Limb (tissue), 2 donors: ENCODE data around the gene TJAP1.
A peak's percentile ranks its signal among the peaks of the same experiment; 100 is the strongest.

Experiments used
- DNase-seq, 2 donors: peaks; one replicate each; pipeline ENCODE4 v3.0.0-alpha.2; 2016; ENCODE audit errors: extremely low spot score in 2 of 2

TJAP1 gene

DNA sequence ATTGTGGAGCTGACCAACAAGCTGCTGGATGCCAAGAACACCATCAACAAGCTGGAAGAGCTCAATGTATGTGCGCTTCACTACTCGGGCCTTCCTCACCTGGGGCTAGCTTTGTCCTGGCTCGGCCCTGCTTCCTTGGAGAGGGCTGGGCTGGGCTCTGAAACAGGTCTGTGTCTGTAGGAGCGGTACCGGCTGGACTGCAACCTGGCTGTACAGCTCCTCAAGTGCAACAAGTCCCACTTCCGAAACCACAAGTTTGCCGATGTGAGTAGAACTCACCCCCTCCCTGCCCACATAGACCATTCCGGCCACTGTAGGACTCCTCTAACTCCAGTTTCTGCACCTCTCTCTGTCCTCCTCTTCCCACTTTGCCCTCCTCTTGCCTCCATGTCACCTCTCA, 26.1 kb downstream of the TJAP1 start:
- no peak for DNase-seq

DNA sequence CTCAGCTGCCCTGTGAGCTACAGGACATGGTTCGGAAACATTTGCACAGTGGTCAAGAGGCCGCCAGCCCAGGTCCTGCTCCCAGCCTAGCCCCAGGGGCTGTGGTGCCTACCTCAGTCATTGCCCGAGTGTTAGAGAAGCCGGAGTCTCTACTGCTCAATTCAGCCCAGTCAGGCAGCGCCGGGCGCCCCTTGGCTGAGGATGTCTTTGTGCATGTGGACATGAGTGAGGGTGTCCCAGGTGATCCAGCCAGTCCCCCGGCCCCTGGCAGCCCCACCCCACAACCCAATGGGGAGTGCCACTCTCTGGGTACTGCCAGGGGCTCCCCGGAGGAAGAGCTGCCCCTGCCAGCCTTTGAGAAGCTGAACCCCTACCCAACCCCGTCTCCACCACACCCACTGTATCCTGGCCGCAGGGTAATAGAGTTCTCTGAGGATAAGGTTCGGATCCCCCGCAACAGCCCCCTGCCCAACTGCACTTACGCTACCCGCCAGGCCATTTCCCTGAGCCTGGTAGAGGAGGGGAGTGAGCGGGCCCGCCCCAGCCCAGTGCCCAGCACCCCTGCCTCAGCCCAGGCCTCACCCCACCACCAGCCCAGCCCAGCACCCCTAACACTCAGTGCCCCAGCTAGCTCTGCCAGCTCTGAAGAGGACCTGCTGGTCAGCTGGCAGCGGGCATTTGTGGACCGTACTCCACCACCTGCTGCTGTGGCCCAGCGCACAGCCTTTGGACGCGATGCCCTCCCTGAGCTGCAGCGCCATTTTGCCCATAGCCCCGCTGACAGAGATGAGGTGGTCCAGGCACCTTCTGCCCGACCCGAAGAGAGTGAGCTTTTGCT, 27.6 kb downstream of the TJAP1 start:
- DNase-seq = no peak

DNA sequence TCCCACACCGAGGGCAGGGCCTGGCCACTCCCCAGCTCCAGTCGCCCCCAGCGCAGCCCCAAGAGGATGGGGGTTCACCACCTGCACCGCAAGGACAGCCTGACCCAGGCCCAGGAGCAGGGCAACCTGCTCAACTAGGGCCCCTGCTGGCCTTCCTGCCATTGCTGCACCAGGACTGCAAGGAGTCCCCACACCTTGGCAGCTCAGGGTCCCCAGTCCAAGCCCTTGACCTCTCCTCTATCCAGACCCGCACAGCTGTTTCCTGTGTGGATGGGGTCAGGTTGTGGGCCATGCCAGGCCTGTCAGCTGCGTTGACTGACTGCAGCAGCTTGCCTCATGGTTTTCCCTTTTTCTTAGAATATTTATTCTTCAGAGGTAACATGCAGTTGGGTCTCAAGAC, 28.3 kb downstream of the TJAP1 start:
- no peak for DNase-seq

DNA sequence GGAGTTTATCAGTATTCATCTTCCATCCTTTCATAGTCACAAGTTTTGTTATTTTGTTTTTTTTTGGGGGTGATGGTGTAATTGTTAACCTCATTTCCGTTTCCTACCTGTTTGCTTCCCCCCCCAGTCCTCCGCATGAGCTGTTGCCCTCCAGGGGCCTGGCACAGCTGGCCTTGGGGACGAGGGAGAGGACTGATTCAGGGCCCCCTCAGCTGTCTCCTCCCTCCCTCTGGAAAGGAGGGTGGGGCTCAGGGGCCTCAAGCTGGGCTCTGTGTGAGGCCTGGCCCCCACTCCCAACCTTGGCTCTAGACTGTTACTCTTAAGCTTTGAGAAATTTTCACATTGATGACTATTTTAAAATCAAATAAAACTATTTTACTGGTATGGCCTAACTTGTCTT, 28.8 kb downstream of the TJAP1 start:
- no peak for DNase-seq

DNA sequence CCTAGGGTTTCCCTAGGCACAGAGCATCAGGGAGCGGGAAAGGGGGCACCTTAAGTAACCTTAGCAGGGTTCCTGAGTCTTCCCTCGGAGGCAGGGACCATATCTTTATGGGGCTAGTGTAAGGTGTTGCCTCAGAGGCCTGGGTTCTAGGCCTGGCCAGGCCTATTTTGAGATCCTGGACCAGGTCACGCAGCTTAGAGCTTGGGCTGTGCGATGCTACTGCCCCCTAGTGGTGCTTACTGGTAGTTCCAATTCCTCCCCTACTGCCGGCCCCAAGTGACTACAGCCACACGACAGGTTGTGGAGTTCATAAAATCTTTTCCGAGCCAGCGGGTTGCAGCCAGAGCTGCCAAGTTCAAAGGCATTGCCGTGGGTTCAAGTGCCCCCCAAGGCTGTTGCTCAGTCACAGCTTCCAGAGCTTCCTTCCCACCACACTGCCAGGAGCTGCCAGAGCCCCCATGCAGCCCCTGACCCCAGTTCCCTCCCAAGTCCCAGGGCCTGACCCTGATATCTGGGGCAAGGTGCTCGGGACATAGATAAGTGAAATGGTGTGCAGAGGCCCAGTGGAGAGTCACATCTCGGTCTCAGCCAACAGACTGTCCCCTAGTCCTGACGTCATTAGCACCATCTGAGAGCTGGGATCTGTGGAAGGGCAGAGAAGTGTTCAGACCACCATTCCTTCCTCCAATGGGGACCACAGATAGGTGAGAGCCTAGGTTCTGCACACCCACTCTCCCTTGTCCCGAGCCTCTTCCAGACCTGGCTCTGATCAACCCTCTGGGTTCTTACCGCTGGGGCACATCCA, 29.5 kb downstream of the TJAP1 start:
- DNase-seq = peak; percentile 70 to 88

DNA sequence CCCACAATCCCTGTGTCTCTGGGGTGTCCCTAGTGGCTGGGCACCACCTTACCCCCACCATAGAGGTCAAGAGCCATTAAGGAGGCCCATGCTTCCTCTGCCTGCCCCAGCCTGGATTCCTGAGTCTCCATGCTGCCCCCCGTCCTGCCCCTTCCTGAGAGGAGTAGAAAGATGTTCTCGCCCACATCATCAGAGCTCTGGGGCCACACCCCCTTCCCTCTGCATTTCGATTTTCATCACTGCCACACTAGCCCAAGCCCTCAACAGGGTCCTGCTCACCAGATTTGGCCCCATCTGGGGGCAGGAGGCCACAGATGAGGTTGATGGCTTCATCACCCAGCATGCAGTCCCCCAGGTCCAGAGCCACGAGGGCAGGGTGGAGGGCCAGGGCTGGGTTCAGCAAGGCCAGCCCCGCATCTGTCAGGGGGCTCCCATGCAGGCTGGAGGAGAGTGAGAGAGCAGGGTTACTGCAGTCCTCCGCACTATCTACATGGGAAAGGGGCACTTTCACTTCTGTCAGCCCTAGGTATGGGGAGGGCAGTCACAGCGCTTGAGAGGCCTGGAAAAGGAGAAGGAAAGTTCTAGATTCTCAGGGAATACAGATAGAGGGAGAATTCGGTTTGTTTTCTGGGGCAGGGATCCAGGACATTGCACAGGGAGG, 31.2 kb downstream of the TJAP1 start:
- no peak for DNase-seq

DNA sequence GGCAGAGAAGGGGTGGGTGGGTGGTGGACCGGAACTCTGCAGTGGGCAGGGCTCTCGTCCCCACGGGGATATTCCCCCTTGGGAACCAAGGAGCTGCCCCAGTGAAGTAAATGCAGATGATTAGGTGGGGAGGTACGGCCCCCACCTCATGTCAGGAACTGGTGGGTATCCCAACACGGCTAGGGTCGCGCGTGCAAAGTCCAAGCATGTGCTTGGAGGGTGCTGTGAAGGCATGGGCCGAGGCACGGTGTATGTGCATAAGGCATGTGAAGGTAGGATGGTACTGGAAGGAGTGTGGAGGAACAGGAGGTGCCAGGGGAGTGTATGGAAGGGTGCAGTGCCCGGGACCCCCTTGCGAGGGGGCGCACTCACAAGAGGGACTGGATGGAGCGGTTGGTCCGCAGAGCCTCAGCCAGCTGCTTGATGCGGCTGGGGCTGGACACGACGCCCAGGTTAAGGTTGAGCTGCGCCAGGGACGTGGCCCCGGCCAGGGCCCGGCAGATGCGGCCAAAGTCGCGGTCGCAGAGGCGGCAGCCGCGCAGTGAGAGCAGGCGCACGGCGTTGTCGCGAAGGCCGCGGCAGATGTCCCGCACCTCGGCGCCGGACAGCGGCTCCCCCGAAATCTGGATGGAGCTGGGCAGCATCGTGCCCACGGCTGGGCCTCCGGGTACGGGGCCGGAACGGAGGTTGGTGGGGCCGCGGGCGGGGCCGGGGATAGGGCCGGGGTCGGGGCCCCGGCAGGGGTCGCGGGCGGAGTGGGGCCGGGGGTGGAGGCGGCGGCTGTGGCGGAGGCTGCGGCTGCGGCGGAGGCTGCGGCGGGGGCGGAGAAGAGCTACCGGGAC, 32.0 kb downstream of the TJAP1 start:
- DNase-seq = peak in 1 of 2 donors; percentile 49

DNA sequence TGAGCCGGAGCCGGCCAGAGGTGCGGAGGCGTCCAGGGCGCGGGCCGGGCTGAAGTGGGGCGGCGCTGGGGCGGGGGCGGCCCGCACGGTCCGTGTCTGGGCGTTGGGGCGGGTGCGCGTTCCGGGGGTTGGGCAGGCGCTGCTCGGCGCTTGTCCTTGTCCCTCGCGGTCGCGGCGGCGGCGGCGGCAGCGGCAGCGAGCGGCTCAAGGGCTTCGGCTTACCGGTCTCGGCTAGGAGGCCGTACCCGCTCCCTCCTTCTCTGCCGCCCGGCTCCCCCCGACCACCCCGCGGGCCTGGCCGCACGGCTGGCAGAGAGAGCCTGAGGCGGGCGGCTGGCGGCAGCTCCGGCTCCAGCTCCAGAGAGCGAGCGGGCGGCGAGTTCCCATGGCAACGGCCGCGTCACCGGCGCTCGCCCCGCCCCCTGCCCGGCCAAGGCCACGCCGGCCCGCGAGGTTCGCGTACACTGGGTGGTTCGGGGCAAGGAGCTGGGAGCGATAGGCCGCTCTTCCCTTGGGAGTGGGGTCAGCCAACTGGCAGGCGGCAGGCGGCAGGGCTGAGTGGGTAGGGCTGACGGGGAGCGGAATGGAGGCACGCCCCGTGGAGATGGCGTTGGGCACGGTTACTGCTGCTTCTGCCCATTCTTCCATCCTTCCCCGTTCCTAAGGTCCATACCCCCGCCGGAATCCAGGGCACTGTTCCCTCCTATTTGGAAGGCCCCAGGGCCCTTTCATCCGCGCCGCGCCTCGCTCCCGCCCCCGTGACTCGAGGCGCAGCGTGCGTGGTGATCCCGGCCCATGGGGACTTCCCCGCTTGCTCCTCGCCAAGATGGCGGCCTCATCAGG, 32.8 kb downstream of the TJAP1 start, which contains the start of gene LRRC73:
Gene LRRC73, minus strand, starts transcription at position 363 of the 843 bp plus-strand sequence. CDS start 561 bp downstream, outside the sequence.
- DNase-seq = peak; percentile 74 to 91

DNA sequence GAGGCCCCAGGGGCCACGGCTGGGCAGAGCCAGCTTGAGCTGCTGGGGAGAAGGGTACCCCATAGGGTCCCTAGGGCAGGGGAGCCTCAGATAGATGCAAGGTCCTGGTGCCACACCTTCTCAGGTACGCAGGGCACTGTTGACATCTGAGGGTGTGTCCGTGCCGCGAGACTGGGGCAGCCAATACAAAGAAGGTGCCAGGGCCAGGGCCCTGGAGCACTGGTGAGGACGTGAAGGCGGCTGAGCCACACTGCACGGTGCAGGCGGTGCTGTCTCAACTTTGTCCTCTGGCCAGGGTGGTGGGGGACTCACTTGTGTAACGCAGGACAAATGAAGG, 33.4 kb downstream of the TJAP1 start:
- no peak for DNase-seq

DNA sequence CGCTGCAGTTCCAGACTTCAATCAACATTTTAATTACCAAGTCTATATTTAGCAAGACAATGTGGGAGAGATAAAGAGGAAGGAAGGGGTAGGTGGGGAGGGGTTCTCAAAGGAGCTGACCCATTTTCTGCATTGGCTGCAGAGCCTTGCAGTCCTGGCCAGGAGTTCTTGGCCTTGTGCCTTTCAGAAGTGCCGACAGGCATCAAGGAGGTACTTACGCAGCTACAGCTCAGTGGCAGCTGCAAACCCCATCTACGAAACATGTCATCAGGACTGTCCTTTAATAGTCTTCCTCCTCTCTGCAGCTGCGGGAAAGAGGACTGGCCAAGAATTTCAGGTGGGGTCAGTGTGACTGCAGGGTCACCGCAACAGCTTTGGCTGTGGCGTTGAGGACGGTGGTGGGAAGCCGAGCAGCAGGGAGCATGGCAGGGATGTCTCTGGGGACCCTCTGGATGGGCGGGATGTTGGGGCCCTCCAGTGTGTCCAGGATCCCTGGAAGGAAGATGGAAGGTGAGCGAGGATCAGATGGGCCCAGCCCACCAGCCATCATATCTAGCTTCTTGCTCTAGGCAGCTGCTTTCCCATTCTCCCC, 34.5 kb downstream of the TJAP1 start:
- no peak for DNase-seq

DNA sequence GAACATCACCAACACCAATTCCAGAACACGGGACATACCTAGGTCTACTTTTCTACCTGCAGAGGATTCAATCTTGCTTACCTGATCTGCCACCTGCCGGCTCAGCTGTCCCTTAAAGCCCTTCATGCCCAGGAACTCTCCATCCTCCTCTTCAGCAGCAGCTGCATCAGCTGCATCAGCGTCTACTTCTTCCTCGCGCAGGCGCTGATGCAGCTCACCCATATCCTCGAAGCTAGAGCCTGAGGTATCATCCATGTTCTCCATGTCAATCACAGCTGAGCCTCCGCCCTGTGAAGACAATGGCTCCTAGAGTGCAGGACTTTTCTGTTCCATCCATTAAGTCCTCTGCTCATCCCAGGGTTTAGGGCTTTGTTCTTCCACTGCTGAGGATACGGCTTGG, 38.4 kb downstream of the TJAP1 start:
- no peak for DNase-seq

DNA sequence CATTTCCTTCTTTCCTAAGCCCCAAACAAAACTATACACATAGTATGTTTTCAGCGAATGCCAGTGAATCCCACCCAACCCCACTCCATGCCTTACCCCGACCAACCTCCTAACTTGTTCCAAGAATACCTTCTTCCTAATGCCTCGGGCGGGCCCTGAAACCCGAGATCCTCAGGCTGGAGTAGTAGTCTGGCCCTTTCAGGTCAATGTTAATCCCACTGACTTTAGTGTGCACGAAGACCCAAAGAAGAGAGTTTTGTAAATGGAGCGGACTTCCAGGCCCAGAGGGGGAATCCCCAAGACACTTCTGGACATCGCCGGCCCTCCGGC, 39.0 kb downstream of the TJAP1 start:
- no peak for DNase-seq

DNA sequence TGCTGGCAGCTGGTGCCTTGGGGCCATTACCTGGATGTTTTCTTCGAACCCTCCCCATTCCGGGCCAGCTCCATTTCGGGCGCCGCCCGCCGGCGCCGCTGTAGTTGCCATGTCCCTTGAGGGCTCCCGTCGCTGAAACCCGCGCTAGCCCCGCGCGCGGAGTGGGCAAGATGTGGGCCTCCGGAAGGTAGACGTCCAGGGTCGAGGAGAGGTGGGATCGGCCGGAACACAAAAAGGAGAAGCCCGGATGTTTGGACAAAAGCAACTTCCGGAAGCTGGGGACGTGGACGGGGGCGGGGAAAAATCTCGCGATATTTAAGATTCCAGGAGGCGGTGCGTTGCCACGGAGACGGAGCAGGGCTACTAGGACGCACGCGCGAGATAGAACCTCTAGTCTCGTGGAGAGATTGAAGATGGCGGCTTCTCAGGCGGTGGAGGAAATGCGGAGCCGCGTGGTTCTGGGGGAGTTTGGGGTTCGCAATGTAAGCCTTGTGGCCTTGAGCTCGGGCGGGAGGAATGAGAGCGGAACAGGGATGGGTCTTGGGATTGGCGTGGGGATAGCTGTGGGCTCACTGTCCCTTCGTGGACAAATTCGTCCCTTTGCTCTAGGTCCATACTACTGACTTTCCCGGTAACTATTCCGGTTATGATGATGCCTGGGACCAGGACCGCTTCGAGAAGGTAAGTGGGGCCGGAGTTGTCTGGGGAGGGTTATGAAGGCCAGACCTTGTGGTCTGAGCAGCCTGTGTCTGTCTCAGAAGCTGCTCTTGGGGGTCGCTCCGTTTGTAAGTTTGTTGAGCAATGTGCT, 39.5 kb downstream of the TJAP1 start, which contains the start of the genes POLR1C and YIPF3:
Gene POLR1C, plus strand, starts transcription at position 393 of the 808 bp plus-strand sequence. Its CDS starts 21 bp downstream, at position 414.
Gene YIPF3, minus strand, starts transcription at position 230 of the 808 bp plus-strand sequence. Its CDS starts 119 bp downstream, at position 111.
- peak; percentile 97 to 99 for DNase-seq

DNA sequence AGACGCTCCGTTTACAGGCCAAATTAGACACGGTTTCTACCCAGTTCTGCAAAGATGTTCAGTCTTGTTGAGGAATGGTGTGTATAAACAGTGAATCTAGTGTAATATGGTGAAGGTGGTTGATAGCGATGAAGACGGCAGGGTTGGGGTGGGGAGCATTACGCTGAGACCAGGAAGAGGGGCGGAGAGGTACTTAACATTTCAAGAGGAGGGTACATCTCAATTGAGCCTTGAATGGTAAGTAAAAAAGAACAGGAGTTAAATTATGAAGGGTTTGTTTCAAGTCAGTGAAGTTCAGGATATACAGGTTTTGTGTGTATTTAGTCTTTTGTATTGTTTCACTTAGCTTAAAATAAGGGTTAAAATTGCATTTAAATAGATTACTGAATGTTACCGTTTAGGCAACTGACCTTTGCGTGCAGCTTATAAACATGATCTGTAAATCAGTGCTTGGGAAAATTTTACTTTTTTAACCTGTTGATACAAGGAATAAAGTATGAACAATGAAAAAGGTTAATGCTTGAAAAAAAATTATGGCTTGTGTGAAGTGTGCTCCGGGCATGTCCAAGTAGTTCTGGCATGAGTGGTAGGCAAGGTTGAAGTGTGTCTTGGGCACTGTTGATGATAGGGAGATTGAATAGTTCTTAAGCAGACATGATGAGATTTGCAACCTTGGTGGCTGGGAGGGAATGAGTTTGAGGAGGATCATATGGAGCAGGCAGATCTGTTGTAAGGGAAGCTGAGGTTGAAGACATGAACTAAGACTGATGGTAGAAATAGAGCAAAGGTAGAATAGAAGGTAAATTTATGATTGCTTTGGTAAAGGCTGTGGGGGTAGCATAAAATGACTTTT, 40.4 kb downstream of the TJAP1 start:
- no peak for DNase-seq

DNA sequence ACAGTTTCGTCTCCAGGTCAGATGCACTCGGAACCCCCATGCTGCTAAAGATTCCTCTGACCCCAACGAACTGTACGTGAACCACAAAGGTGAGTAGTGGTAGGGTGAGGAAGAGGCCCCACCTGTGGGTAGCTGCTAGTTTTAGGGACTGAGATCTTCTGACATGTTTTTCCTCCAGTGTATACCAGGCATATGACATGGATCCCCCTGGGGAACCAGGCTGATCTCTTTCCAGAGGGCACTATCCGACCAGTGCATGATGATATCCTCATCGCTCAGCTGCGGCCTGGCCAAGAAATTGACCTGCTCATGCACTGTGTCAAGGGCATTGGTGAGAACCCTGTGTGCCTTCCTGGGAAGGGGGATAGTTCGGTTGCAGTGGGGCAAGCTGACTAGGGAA, 42.7 kb downstream of the TJAP1 start:
- DNase-seq = no peak

DNA sequence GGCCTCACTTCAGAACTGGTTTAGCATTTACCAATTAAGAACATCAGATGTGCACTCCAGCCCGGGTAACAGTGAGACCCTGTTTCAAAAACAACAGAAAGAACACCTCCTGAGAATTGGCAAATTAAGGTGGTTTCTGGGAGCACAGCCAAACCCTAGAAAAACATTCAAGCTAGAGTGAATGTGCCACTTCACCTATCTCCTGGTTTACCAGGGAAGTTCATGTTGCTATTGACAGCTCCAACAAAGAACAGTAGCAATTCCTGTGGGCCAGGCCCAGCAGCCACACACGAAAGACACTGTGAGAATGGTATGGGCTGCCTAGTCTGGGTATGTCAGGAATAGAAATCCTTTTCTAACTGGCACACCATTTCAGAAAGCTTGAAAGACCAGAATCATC, 44.5 kb downstream of the TJAP1 start:
- DNase-seq = no peak

DNA sequence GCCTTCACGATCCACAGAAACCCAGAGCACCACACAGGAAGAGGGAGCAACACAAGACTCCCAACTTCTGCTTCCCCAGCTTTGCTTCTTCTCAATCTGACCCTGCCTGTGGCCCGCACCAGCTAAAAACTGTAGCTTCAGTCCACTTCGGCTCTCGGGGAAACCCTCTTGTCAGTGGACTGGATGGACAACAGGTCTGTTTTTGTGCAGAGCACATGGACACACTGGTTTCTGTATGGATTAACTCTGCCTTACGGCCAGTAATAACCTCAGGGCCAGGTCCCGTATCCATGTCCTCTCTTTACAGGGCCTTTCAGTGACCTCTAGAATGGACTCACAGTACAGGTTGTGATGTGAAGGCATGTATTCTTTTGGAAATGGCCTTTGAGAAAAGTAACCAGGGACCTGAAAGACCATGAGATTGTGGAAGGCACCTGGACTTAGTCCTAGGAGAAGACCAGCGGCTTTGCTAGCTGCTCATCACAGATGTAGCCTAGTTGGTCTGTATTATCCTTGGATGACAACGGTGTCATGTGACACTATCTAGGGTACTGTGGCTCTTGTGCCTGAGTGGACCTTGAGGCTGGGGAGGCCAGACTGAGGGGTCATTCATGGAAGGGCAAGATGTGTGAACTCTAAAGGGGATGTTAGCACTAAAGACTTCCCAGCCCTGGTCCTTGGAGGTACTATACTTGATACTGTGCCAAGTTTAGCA, 45.3 kb downstream of the TJAP1 start:
- DNase-seq = no peak
